Gastroesophageal sphincter (tissue), 4 donors: ENCODE results near the gene EEFSEC. TPM values are rescaled to one million over a fixed set of nuclear protein-coding genes. Genes with fewer than 3 reads are reported as not detected.

Experiments
- ATAC-seq: fragments of 150-250 bp; one replicate; pipeline ENCODE4 v1.9.1; 2016; ENCODE audit warnings: mild to moderate bottlenecking, moderate library complexity
- H3K27ac ChIP-seq, 4 donors: fragments of 200-600 bp; sonication (generic) in 3 of 4; 1 replicate in 3 of 4; 2 replicates in 1 of 4; pipeline ENCODE4 v1.5.1; 2016 to 2019
- H3K27me3 ChIP-seq: fragments of 200-600 bp; sonication (generic); one replicate; pipeline ENCODE4 v1.5.1; 2019
- H3K36me3 ChIP-seq, 2 donors: fragments of 200-600 bp; sonication (generic); one replicate each; pipeline ENCODE4 v1.5.1; 2019; ENCODE audit warnings: control low read depth in 1 of 2
- H3K4me1 ChIP-seq, 3 donors: fragments of 200-600 bp; sonication (generic); 1 replicate in 2 of 3; 2 replicates in 1 of 3; pipeline ENCODE4 v1.5.1; 2016 to 2019; ENCODE audit warnings: control low read depth in 2 of 3
- H3K4me3 ChIP-seq, 2 donors: fragments of 200-600 bp; sonication (generic); one replicate each; pipeline ENCODE4 v1.5.1; 2019; ENCODE audit warnings: mild to moderate bottlenecking in 1 of 2, moderate library complexity in 1 of 2
- H3K9me3 ChIP-seq, 3 donors: fragments of 200-600 bp; sonication (generic); one replicate each; pipeline ENCODE4 v1.5.1; 2017 to 2019; ENCODE audit warnings: control low read depth in 2 of 3
- EP300 ChIP-seq: sonication (generic); formaldehyde crosslinking; IDR thresholded peaks from one replicate; pipeline ENCODE4 v1.6.1; 2017; ENCODE audit warnings: antibody characterized with exemption, mild to moderate bottlenecking
- POLR2A ChIP-seq, 2 donors: fragments of 450-650 bp; IDR thresholded peaks; one replicate each; pipeline ENCODE4 v1.6.1; 2017; ENCODE audit warnings: antibody characterized with exemption in 2 of 2, mild to moderate bottlenecking in 2 of 2, moderate library complexity in 1 of 2
- POLR2AphosphoS5 ChIP-seq: sonication (generic); formaldehyde crosslinking; IDR thresholded peaks from one replicate; pipeline ENCODE4 v1.6.1; 2017; ENCODE audit warnings: antibody characterized with exemption
- WGBS, 2 donors: methylation state at CpG; one replicate each; pipeline ENCODE4 v1.1.5; 2018; ENCODE audit warnings: low coverage in 1 of 2; 5-methylcytosine and 5-hydroxymethylcytosine counted together
- total RNA-seq, 4 donors: library from RNA; depleted of rRNA; stranded (reverse); fragments of >200 nt; gene quantifications; one replicate each; pipeline ENCODE4 v1.1.0, GENCODE V29; 2016
- TF ChIP-seq, protein P1 (sequence below), 4 experiments: fragments of 200-600 bp in 2 of 4; fragments of 450-650 bp in 2 of 4; sonication (generic) in 1 of 4; IDR thresholded peaks; one replicate each; pipeline ENCODE4 v1.5.1; 2017 to 2019; ENCODE audit warnings: antibody characterized with exemption in 4 of 4, mild to moderate bottlenecking in 2 of 4, moderate library complexity in 2 of 4

EEFSEC gene
- total RNA-seq, 4 donors from 2014 or later = 5.8 to 16.5 (median 11.4) TPM

DNA sequence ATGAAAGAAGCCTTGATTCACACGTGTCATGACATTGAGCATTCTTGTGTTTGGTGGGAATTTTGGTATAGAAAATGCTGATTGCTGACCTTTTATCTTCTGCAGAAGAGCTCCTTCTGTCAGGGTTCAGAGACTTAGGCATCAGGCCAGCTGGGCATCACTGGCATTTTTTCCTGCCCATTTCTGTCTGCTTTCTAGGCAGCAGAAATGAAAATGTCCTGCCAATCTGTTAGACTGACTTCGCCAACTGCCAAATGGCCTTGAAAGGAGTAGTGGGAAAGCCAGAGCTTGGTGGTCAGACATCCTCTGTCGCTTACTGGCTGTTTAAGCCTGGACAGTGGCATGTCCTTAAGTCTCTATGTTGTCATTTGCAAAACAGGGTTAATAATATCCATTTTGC is 57.4 kb downstream of the EEFSEC start:
- Histone ChIP-seq H3K4me3 (no peak overlapping the region), H3K27me3 (no peaks in the 10 kb centered on the region), H3K27ac (no peak overlapping the region), H3K4me1 (peaks cover 0 to 11% (median 0%) of the 10 kb centered on the region in 3 donors), H3K36me3 (no peaks in the 10 kb centered on the region), H3K9me3 (no peaks in the 10 kb centered on the region)
- TF ChIP-seq POLR2A (IDR thresholded peaks at IDR 0.05) = no peak
- TF ChIP-seq POLR2AphosphoS5 = no peak
- TF ChIP-seq, protein P1, sequence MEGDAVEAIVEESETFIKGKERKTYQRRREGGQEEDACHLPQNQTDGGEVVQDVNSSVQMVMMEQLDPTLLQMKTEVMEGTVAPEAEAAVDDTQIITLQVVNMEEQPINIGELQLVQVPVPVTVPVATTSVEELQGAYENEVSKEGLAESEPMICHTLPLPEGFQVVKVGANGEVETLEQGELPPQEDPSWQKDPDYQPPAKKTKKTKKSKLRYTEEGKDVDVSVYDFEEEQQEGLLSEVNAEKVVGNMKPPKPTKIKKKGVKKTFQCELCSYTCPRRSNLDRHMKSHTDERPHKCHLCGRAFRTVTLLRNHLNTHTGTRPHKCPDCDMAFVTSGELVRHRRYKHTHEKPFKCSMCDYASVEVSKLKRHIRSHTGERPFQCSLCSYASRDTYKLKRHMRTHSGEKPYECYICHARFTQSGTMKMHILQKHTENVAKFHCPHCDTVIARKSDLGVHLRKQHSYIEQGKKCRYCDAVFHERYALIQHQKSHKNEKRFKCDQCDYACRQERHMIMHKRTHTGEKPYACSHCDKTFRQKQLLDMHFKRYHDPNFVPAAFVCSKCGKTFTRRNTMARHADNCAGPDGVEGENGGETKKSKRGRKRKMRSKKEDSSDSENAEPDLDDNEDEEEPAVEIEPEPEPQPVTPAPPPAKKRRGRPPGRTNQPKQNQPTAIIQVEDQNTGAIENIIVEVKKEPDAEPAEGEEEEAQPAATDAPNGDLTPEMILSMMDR (IDR thresholded peaks at IDR 0.05) = no peak
- TF ChIP-seq EP300 = no peak
- ATAC-seq = no peak
- 74 to 83% methylated on average over 1 to 2 of the region's 3 CpGs for WGBS, 2 donors

DNA sequence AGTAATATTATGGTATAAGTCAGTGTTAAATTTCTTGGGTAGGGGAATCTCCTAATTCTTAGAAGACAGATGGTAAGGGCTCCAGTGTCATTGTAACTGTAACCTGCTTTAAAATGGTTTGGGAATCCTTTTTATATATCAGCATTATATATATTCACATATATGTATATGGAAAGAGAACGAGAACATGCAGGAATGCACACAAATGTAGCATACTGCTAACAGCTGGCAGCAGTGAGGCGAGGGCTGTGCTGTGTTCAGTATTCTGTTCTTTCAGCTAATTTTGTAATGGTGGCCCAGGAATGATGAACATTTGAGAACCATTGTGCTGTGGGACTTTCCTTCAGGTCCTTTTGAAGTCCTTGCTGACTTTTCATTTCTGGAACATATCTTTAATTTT is 60.8 kb downstream of the EEFSEC start:
- H3K4me3 ChIP-seq = no peak overlapping the region
- TF ChIP-seq POLR2A (IDR thresholded peaks at IDR 0.05) = no peak
- no peak for TF ChIP-seq POLR2AphosphoS5
- no peak for TF ChIP-seq EP300
- TF ChIP-seq, protein P1 (IDR thresholded peaks at IDR 0.05) = no peak
- no peak overlapping the region for H3K27ac ChIP-seq
- H3K9me3 ChIP-seq = no peaks in the 10 kb centered on the region
- WGBS, 2 donors = 95 to 100% methylated on average over 2 of the region's 2 CpGs
- peaks cover 0 to 18% (median 0%) of the 10 kb centered on the region in 3 donors for H3K4me1 ChIP-seq
- no peaks in the 10 kb centered on the region for H3K36me3 ChIP-seq
- no peak for ATAC-seq
- H3K27me3 ChIP-seq = no peaks in the 10 kb centered on the region

DNA sequence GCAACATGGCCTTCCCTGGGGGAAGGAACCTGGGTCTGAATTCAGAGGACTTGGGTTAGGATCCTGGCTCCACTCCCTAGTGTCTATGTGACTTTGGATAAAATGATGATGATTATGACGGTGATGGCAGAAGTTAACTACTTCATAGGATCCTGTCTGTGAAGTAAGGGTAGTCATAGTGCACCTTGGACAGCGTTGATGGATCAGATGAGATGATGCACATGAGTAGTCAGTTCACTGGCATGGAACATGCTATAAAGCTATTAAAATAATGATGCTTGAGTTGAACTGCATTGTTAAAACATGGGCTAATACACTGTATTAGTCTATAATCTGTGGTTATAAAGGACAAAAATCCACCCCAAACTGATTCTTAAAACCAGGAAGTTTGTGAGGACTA is 62.0 kb downstream of the EEFSEC start:
- Histone ChIP-seq H3K4me3 (no peak overlapping the region), H3K27me3 (no peaks in the 10 kb centered on the region), H3K27ac (no peak overlapping the region), H3K36me3 (peaks cover 0 to 3% of the 10 kb centered on the region in 2 donors), H3K4me1 (peaks cover 0 to 17% (median 0%) of the 10 kb centered on the region in 3 donors), H3K9me3 (no peaks in the 10 kb centered on the region)
- 85% methylated on average over 2 of the region's 2 CpGs; no CpG with 5 or more reads in 1 of the 2 donors for WGBS, 2 donors
- TF ChIP-seq POLR2AphosphoS5 = no peak
- ATAC-seq = no peak

DNA sequence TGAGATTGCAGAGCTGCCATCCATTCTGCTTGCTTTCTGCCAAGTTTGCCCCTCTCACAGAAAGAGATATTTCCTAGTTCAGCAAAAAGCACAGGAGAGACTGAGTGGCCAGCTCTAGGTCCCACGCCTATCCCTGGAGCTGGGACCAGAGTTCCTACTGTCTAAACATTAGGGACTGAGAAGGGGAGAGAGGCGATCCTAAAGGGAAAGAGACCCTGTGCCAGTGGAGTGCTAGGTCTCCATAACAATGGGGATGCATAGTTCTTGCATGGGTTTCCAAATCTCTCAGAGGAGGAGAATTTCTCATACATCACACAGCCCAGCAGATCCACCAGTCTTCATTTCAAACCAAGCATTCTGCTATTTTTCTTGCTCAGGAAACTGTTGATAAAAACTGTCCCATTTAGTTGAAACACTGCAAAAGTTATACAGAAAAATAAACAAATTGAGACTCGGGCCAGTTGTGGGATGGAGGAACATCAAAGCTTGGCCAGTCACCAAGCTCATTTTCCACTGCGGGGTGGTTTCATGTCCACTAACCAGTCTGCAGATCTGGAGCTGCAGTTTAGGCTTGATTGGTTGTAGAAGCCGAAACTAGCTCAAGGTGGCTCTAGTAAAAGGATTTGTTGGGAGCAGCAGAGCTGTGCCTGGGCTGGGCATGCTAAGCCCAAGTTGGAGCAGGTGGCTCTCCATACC is 62.7 kb downstream of the EEFSEC start:
- no peak for ATAC-seq
- 54 to 57% methylated on average over 2 to 5 of the region's 5 CpGs for WGBS, 2 donors
- Histone ChIP-seq H3K4me1 (peaks cover 0 to 10% (median 0%) of the 10 kb centered on the region in 3 donors), H3K27ac (no peak overlapping the region), H3K4me3 (no peak overlapping the region), H3K36me3 (peaks cover 0 to 8% of the 10 kb centered on the region in 2 donors), H3K27me3 (no peaks in the 10 kb centered on the region), H3K9me3 (no peaks in the 10 kb centered on the region)
- TF ChIP-seq, protein P1 (IDR thresholded peaks at IDR 0.05) = no peak
- no peak for TF ChIP-seq POLR2A (IDR thresholded peaks at IDR 0.05)
- no peak for TF ChIP-seq EP300
- no peak for TF ChIP-seq POLR2AphosphoS5

DNA sequence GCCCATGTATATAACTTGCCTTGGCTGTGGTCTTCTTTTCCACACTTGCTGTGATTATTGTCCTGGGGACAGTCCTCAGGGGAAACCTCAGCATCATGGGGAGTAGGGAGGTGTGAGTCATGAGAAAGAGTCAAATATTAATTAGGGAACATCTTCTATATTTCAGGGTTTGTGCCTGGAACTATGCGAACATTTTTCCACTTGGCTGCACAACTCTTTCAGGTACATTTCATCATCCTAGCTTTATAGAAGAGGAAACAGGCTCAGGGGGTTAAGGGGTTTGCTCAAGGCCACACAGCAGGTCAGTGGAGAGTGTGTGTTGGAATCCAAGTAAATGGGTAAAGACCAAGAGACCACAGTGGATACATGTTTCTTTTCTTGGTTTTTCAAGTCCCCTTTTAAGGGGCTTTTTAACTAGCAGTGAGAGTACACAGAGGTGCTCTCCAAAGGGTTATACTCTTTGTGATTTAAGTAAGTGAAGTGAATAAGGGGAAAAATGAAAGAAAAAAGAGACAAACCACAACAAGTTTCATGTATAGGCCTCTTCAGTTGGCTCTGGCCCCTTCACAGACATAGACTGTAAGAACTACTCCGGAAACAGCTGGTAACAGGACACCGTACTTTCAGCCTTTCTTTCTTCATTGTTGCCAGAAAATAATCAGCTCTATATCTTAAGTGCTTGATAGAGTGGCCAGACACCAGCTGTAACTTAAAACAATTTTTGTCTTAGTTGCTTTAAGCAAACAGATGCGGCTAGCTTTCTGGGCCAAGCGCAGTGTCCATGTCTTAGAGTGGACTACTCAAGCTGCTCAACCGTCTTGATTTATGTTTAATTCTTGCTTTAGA is 64.6 kb downstream of the EEFSEC start:
- no peak for ATAC-seq
- Histone ChIP-seq H3K4me3 (no peak overlapping the region), H3K27ac (no peak overlapping the region), H3K36me3 (peaks cover 0 to 8% of the 10 kb centered on the region in 2 donors), H3K9me3 (peaks cover 0 to 3% (median 0%) of the 10 kb centered on the region in 3 donors), H3K27me3 (no peaks in the 10 kb centered on the region), H3K4me1 (peaks cover 0 to 9% (median 0%) of the 10 kb centered on the region in 3 donors)
- TF ChIP-seq POLR2A (IDR thresholded peaks at IDR 0.05) (no peak), POLR2AphosphoS5 (no peak), EP300 (no peak)
- TF ChIP-seq, protein P1 (IDR thresholded peaks at IDR 0.05) = no peak
- WGBS, 2 donors = 60 to 78% methylated on average over 4 to 6 of the region's 6 CpGs
